ENCODE data around the gene SPSB3.

SPSB3 gene

GRCh38 chr16:1745900-1746692 lies 36.3 kb downstream of the SPSB3 start:
- TF ChIP-seq CTCF (conservative IDR thresholded peaks at IDR 0.05; ENCODE audit: low read depth, low read length) = no peak
- peak; percentile 96 for DNase-seq (ENCODE audit: low read depth)
- peak overlapping the region; percentile 13 for H3K4me3 ChIP-seq (ENCODE audit: low read depth, low read length)

GRCh38 chr16:1745181-1745899 lies 37.0 kb downstream of the SPSB3 start:
- peak; percentile 4 for TF ChIP-seq CTCF (conservative IDR thresholded peaks at IDR 0.05; ENCODE audit: low read depth, low read length)
- DNase-seq (ENCODE audit: low read depth) = peak; percentile 78
- H3K4me3 ChIP-seq (ENCODE audit: low read depth, low read length) = peak overlapping the region; percentile 13

GRCh38 chr16:1744338-1744840 lies 38.0 kb downstream of the SPSB3 start:
- DNase-seq (ENCODE audit: low read depth) = no peak
- H3K4me3 ChIP-seq (ENCODE audit: low read depth, low read length) = no peak overlapping the region
- TF ChIP-seq CTCF (conservative IDR thresholded peaks at IDR 0.05; ENCODE audit: low read depth, low read length) = no peak

GRCh38 chr16:1743376-1744337 lies 38.7 kb downstream of the SPSB3 start:
- H3K4me3 ChIP-seq (ENCODE audit: low read depth, low read length) = no peak overlapping the region
- TF ChIP-seq CTCF (conservative IDR thresholded peaks at IDR 0.05; ENCODE audit: low read depth, low read length) = no peak
- no peak for DNase-seq (ENCODE audit: low read depth)

GRCh38 chr16:1741553-1742165 lies 40.7 kb downstream of the SPSB3 start:
- DNase-seq (ENCODE audit: low read depth) = no peak
- no peak overlapping the region for H3K4me3 ChIP-seq (ENCODE audit: low read depth, low read length)
- no peak for TF ChIP-seq CTCF (conservative IDR thresholded peaks at IDR 0.05; ENCODE audit: low read depth, low read length)

GRCh38 chr16:1740781-1741490 lies 41.4 kb downstream of the SPSB3 start:
- no peak overlapping the region for H3K4me3 ChIP-seq (ENCODE audit: low read depth, low read length)
- TF ChIP-seq CTCF (conservative IDR thresholded peaks at IDR 0.05; ENCODE audit: low read depth, low read length) = no peak
- no peak for DNase-seq (ENCODE audit: low read depth)
